GM21723 (cell line): ENCODE measurements around the gene SLC23A2.

Experiments
- ATAC-seq: cut with Tn5 transposase; IDR thresholded peaks from one replicate; pipeline ENCODE4 v1.9.1; 2021; ENCODE audit warnings: mild to moderate bottlenecking, moderate library complexity; ENCODE audit not compliant: unreplicated experiment

The SLC23A2 gene

DNA sequence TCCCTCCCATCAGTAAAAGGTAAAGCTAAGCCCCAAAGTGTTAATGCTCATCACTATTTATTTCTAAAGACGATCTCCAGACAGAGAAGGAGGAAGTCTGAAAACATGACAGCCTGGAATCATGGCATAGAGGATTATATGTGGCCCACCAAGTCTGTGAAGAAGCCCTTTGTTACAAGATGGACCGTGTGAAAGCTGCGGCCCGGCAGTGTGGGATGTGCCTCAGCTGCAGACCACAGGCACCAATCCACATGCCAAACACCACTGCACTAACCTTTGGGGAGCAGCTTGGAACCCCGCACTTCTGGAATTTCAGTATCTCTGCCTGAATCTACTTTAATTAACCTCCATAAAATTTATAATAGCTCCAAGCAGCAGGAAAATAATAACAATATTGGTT, 90.4 kb downstream of the SLC23A2 start:
- no peak for ATAC-seq

DNA sequence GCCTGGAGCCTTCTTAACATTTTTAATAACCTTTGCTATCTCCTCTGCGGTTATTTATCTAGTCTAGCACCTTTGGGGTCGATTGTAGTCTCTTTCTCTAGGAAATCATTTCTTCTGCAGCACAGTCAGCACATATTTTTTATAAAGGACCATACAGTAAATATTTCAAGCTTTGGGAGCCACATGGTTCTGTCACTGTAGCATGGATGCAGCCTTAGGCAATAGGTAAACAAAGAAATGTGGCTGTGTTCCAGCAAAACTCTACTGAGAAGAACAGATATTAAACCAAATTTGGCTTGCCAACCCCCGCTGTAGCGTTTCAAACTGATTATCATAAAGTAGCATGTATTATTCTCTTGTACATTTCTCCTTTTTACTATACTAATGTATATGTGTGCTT, 95.7 kb downstream of the SLC23A2 start:
- ATAC-seq, result no peak

DNA sequence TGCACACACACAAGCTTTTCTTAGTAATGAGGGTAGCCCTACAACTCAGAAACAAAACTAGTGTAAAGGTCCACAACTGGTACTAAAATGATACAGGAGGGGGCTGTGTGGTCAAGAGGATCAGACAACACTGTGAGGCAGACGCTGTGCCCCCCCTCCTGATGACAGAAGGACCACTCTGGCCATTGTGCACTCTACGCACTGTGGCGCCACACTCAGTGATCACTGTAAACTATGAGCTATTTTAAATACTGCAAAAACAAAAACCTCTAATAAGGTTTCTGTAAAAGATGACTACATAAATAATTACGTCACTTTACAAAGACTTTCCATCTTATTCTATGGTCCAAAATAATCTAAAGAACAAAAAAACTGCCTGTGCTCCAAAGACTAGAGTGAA, 96.1 kb downstream of the SLC23A2 start:
- no peak for ATAC-seq

DNA sequence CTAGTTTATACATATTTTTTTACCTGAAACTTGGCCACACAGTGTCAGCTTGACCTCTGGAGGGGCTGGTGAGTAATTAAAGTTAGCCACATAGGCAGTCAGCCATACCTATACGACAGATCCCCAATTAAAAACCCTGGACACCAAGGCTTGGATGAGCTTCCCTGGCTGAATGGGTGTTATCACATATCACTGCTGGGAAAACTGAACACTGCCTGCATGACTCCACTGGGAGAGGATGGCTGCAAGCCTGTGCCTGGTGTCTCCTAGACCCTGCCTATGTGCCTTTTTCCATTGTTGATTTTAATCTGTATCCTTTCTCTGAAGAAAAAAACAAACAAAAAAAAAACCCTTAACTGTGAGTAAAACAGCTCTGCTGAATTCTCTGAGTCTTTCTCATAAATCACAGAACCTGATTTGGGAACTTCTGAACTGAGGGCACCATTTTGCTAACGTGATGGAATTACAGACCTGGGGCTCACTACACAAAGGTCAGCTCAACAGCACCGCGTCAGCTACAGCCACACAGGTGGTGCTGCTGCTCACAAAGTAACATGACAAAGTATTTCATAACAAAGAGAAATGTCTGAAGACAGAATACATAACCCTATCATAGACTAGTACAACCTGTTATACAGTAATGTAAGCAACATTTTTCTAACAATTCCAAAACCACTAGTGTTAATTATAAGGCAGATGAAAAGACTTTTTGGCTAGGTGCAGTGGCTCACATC, 97.0 kb downstream of the SLC23A2 start:
- ATAC-seq, result no peak

DNA sequence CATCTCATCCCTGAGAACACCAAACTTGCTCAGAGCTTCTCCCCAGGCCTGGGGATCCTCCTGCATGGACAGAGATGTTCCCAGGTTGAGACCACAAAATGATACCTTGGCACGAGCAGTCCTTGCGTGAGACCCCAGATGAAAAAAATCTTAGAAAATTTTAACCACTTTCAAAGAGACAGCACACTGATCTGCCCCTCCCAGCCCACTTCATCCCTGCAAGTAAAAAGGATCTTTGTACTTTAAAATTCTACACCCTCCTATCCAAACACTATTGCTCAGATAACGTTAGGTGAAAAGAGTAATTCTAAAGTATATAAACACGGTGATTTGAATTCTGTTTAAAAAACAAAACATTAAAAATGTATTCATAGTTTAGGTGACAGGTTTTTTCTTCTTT, 98.5 kb downstream of the SLC23A2 start:
- no peak for ATAC-seq

DNA sequence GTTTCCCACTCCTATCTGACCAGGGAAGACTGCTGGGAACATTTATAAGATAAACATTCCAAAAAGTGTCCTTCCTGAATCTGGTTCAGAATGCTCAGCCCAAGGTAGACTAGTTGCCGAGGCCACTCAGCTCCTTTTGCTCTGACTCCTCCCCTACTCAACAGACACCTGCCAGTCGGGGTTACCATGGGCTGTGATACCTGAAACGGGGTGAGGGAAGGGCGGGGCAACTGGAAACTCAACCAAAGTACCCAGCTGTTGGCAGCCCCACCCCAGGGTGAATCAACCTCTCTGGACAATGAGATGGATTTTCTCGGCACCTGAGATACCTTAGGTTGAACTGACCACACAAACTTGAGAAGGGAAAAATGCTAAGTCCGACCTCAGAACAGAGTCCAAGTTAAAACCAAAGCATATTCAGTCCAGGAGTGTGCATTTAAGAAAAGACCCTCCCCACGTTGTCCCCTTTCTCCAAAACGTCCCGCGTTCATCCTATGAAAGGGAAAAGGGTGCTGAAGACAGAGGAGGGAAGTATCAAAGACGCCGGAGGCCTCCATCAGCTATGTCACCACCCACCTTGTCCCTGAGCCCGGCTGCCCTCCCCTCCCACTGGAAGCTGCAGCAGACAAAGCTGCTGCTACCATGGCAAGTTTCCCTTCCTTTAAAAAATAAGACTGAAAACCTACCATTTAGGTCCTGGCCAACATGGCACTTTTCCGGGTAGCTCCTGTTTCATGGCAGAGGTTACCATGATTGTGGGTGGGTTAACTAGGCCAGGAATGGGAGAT, 100.1 kb downstream of the SLC23A2 start:
- no peak for ATAC-seq

DNA sequence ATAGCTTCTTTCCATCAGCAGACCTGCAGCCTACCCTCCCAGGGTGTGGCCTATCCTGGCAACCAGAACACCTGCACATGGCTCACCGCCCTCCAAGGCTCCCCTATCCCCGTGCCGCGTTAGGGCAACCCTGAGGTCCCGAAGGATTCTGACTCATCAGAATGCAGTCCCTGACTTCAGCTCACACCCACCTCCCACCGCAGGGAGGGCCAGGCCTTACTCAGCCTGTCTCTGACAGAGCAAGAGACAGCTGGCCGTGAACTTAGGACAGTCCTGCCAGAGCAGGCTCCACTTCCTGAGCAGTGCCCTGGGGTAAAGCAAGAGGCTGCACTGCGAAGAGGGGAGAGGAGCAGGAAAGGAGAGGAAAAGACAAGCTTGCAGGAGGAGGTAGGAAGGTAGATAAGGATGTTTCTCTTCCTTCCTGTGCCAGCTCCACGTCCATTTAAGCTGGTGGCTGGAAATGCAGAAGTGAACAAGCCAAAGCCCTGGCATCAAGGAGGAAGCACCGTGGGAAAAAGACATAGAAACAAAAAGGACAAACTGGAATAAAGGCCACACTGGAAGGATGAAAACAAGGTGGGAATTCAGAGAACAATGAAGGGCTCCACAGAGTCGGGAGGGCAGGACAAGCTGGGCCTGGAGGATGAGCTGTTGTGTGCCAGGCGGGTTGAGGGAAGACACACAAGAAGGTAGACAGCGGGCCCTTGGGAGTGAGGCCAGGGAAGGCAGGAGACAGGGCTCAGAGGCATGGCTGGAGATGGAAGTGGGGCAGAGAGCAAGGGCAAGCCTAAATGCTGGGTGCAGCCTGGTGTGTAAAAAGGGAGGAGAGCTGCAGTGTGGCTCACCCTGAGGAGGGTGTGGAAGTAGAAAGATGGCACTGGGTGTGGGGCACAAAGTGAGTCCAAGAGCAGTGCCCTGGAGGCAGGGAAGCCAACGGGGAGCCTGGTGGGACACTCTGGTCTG, 102.7 kb downstream of the SLC23A2 start:
- no peak for ATAC-seq

DNA sequence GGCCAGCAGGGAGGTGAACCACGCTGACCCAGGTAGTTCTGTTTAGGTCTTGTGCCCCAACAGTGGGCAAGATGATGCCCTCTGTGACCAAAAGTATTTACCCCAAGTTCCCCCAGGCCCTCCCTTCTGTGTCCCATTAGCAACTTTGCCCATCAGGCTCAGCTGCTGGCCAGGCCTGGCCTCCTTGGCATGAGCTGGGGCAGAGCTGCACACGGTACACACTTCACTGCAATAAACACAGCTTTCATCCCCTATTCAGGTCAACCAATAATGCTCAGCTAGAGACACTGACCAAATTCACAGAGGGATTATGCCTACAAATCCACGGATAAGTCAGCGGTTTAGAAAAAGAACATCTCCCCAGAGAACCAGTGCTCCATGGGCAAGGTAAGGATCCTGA, 103.7 kb downstream of the SLC23A2 start:
- no peak for ATAC-seq

DNA sequence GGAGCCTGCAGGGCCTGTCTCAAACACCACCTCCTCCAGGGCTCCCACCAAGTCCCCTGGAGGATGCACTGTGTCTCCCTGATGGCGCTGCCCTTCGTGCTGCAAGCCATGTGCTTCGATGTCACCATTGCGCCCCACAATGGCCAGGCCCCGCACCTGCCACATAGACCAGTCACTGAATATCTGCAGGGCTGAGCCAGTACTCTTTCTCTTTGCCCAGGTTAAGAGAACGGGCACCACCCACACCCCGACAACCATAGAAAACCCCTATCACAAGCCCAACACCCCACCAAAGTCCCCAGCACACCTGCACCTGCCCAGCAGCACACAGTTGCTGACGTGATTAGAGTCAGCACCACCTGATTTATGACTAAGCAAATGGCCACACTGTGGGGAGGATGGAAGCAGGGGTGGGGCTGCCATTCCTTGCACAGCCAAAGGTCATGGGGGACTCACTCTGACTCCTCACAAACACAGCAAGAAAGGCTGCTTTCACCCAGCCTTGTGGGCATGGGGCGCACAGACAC, 104.3 kb downstream of the SLC23A2 start:
- ATAC-seq, result no peak

DNA sequence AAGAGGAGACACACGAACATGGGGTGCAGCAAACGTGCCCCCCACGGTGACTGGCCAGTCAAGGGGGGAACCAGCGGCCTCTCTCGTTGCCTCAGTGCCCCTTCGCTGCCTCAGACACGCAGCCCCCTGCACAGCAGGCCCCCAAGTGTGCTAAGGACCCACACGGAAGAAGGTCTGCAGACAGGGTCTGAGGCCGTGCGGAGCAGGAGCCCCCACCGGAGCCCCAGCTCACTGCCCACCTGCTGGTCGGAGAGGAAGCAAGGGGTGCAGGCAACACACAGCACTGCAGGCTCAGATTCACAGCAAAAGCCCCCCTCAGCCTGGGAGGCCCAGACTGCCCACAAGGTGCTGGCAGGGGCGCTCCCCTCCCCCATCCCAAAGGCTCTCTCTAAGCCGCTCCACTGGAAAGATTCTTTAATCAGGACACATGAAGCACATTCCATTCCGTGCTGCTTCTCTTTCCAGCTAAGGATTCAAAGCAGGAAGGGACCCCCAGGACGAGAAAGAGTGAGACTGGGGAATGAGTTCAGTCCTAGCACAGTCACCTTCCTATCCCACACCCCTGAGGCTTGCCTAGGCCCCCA, 105.1 kb downstream of the SLC23A2 start:
- ATAC-seq, result no peak

DNA sequence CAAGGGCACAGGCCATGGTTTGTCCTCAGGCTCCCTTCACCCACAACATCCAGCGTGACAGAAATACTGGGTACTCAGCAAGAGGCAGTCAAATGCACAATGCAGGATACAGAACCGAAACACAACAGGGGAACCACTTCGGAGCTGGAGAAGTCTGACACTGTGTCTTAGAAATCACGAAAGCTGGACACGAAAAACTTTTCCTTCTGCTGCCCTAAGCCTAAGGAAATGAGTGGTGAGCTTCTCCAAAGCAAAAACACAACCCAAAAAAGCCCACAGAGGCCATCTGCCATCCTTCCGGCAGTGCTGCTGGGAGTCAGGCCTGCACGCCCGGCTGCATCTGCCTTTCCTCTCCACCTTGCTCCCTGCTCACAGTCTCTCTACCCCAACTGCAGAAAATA, 106.3 kb downstream of the SLC23A2 start:
- no peak for ATAC-seq

DNA sequence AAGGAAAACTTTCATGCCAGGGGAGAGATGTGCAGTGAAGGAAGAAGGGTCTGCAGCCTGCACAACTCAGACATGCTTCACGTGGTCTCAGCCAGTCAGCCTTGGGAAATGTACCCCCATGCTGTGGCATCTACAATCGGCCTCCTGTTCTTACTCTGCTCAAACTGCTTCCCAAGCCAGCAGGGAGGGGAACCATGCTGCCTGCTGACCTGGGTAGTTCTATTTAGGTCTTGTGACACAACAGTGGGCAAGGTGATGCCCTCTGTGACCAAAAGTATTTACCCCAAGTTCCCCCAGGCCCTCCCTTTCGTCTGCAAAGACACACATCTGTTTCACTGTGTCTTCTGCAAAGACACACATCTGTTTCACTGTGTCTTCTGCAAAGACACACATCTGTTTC, 106.9 kb downstream of the SLC23A2 start:
- ATAC-seq, result no peak

DNA sequence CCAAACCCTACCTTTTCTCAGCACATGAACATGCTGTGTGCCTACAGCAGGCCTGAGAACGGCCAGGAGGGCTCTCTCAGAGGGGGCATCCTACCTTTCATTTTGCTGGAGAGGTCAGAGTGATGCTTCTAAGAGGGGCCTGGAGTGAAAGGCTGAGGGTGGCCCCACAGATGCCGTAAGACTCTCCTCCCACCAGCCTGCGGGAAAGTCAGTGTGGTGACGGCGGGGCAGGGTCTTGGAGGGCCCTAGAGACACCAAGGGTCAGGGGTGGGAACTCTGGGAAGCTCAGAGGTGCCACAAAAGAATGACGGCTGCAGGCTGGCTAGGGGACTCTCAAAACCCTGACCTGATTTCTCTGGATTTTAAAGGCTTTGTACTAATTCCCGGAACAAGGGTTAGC, 107.6 kb downstream of the SLC23A2 start:
- ATAC-seq, result no peak

DNA sequence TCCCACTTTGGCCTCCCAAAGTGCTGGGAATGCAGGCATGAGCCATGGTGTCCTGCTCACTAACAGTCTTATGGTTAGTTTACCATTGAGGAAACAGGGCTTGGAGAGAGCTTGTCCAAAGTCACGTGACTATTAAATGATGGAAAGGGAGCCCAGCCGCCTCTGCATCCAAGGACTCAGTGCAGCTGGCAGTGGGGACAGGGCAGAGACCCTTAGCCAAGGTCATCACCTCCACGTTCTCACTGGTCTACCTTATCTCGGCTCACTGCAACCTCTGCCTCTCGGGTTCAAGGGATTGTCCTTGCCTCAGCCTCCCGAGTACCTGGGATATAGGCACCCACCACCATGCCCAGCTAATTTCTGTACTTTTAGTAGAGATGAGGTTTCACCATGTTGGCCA, 109.3 kb downstream of the SLC23A2 start:
- no peak for ATAC-seq

DNA sequence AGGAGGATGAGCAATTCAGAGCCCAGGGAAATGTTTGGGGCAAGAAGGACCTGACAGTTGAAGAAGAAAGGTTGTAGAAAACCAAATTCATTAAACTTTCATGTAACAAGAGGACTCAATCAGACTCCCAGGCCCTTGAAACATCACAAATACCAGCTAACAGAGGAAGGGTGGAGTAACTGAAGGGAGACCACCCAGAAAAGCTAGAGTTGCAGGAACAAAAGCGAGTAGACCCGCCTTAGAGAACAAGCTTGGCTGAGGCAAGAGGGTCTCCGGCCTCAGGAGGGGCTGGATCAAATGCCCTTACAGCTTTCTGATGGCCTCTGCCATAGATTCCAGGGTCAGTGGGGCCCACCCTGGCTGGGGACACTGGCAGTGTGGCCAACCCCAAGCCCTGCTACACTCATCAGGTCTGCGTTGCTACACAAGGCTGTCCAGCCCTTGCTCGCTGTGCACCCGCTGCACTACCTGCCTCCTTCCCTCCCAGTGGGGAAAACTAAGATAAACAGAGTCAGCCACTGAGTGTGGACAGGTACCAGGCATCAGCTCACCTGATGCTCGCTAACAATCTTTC, 110.0 kb downstream of the SLC23A2 start:
- ATAC-seq, result no peak

DNA sequence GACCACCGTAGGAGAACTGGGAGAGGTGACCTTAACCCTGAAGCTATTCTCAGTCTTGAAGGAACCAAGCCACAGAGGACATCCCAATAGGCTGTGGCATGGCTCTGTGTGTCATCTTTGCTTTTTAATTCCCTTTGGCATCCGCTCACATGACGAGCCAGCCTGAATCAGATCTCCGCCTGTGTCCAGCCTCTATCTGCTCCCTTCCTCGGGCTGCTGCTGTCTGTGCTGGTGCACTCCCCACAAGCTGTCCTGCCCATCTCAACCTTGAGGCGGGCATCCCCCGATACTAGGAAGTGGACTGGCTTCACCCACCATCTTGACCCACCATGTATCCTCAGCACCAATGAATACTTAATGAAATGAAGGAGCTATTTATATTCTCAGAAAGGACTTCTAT, 111.9 kb downstream of the SLC23A2 start:
- no peak for ATAC-seq

DNA sequence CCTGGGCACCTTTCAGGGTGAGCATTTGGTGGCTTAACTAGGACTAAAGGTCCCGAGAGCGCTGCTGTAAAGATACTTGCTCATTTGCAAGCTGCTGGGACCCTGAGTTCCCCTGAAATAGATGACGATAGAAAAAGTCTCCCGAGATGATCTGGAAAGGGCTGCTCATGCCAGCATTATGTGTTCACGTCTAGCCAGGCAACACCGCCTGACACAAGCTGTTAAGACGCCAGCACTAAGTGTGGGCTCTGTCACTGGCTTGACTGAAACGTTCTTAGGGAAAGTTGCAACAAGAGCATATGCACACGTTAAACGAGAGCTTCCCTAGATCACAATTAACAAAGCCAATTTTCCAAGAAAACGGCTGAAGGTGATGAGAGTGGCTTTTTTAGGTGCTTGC, 113.7 kb downstream of the SLC23A2 start:
- ATAC-seq, result no peak

DNA sequence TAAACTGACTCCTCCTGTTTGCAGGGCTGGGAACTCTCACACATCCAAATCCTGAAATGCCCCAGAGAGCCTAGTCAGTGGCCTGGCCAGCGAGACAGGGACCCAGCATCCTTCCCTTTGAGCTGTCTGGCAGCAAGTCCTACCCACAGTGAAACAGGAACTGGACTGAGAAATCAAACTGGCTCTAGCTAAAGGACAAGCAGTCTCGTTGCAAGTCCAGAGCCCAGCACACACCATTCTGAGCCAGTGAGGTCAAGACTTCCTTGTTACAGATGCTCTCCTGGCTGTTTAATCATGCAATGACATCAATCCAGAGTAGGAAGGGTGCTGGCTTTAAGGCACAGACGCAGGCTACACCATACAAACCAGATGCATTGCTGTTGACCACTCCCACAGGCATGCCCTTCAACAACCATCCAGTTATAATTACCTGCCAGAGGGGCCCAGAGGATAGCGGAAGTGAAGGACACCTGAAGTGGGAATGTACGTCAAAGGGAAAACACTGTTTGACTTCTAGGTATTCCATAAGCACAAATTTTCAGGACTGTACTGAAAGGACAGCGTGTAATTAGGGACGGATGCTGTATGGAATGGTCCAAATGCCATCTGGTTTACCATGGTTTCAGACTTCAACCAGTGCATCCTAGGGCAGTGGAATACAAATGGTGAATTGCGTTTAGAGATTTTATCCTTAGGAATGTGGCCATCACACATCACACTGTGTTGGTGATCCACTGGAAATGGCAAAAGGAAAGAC, 114.4 kb downstream of the SLC23A2 start:
- ATAC-seq, result no peak

DNA sequence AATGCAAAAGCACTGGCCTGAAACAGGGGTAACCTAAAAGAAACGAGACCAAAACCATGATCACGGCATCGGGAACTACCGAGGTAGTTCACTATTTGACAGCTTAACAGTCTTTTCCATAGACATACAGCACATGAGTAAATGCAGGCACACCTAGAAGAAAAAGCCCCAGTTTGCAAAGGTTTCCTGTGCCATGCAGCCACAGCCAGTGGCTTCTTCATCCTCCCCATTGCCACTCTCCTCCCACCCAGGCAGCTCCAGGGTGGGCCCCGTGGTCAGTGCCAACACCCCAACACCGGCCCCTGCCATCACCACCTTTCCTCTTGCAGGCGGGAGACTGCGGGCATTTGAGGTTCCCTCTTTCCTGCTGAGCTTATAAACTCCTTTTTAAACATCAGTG, 115.4 kb downstream of the SLC23A2 start:
- ATAC-seq, result no peak

DNA sequence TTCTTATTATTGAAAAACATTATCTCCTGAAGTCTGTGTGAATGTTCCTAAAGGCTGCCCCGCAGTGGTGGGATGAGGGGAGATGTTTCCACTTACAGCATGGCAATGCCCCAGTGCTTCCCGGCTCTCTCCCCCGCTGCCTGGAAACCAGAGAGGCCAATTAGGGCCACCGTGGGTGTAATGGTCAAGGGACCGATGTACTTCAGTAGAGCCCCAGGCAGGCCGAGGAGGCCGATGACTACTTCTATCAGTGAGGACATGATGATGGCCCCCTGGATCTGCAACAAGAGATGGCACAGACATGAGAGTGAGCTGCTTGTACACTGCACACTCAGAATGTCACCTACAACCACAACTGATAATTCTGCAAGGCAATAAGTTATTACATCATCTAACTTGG, 117.8 kb downstream of the SLC23A2 start:
- no peak for ATAC-seq
